Measurements from ENCODE around the gene CMTM8. TPM values are rescaled to one million over a fixed set of nuclear protein-coding genes. Genes with fewer than 3 reads are reported as not detected.

CMTM8 gene
- total RNA-seq, 1 donor from 2014 or later = 5.7 TPM

GRCh38 chr3:32257042-32257441, 18.6 kb downstream of the CMTM8 start:
- no peaks in the 10 kb centered on the region for H3K4me1 ChIP-seq
- H3K36me3 ChIP-seq = peaks cover 10% of the 10 kb centered on the region
- peaks cover 18% of the 10 kb centered on the region for H3K9me3 ChIP-seq (replicated peaks)
- intact Hi-C loops (cut with micrococcal nuclease) = no loop called here
- TF ChIP-seq, protein P1, sequence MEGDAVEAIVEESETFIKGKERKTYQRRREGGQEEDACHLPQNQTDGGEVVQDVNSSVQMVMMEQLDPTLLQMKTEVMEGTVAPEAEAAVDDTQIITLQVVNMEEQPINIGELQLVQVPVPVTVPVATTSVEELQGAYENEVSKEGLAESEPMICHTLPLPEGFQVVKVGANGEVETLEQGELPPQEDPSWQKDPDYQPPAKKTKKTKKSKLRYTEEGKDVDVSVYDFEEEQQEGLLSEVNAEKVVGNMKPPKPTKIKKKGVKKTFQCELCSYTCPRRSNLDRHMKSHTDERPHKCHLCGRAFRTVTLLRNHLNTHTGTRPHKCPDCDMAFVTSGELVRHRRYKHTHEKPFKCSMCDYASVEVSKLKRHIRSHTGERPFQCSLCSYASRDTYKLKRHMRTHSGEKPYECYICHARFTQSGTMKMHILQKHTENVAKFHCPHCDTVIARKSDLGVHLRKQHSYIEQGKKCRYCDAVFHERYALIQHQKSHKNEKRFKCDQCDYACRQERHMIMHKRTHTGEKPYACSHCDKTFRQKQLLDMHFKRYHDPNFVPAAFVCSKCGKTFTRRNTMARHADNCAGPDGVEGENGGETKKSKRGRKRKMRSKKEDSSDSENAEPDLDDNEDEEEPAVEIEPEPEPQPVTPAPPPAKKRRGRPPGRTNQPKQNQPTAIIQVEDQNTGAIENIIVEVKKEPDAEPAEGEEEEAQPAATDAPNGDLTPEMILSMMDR (IDR thresholded peaks at IDR 0.05; ENCODE audit: borderline replicate concordance) = no peak
- H3K27ac ChIP-seq (replicated peaks) = no peak overlapping the region
- no peaks in the 10 kb centered on the region for H3K27me3 ChIP-seq (ENCODE audit: low read depth)
- no peak for DNase-seq
- no peak overlapping the region for H3K4me3 ChIP-seq

DNA sequence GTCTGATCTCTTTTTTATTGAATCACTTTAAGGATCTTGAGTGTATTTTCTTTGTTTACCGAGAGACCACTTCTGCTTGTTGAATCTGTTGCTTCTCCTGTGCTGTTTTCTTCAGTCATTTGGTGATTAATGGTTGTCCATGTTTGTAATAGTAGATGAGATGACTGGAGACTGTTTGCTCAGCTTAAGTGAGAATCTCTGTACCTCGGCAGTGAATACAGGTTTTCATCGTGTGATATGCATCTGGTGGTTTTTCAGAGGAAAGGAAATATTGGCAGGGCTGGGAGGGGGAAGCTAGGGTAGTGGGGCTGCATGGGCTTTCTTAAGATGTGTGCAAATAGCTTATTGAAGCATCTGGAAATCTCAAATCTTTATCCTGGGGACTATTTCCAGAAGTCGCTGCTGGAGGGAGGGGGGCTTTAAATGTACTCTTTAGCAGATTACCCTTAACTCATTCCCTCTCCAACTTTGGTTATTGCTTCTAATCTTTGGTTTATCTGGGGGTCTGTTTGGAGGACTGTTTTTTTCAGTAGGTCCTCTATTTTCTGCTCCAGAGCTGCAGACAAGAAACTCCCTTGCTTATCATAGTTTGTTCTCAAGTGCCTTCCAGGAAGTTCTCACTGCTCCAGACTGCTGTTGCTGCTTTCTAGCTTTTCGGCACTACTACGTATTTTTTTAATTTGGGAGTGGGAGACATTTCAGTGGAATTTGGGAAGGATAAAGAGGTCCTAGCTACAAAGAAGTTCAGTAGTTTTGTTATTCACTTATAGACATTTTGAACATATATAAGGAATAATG, 19.4 kb downstream of the CMTM8 start:
- no peak overlapping the region for H3K27ac ChIP-seq (replicated peaks)
- TF ChIP-seq, protein P1 (IDR thresholded peaks at IDR 0.05; ENCODE audit: borderline replicate concordance) = no peak

GRCh38 chr3:32258869-32259268, 20.4 kb downstream of the CMTM8 start:
- H3K4me3 ChIP-seq = no peak overlapping the region
- no peak for DNase-seq
- TF ChIP-seq, protein P1 (IDR thresholded peaks at IDR 0.05; ENCODE audit: borderline replicate concordance) = no peak
- H3K36me3 ChIP-seq = peaks cover 6% of the 10 kb centered on the region
- no peaks in the 10 kb centered on the region for H3K4me1 ChIP-seq
- no peak overlapping the region for H3K27ac ChIP-seq (replicated peaks)
- intact Hi-C loops (cut with micrococcal nuclease) = no loop called here
- peaks cover 13% of the 10 kb centered on the region for H3K9me3 ChIP-seq (replicated peaks)
- H3K27me3 ChIP-seq (ENCODE audit: low read depth) = no peaks in the 10 kb centered on the region

More for the DNA sequence above, 19.4 kb downstream of the CMTM8 start:
- DNase-seq = no peak
- Histone ChIP-seq H3K27me3 (ENCODE audit: low read depth) (no peaks in the 10 kb centered on the region), H3K36me3 (peaks cover 10% of the 10 kb centered on the region), H3K9me3 (replicated peaks) (peaks cover 18% of the 10 kb centered on the region), H3K4me3 (no peak overlapping the region), H3K4me1 (no peaks in the 10 kb centered on the region)
- intact Hi-C loops (cut with micrococcal nuclease) = no loop called here

GRCh38 chr3:32261545-32261944, 23.1 kb downstream of the CMTM8 start:
- Histone ChIP-seq H3K9me3 (replicated peaks) (no peaks in the 10 kb centered on the region), H3K27me3 (ENCODE audit: low read depth) (no peaks in the 10 kb centered on the region), H3K4me1 (no peaks in the 10 kb centered on the region), H3K27ac (replicated peaks) (no peak overlapping the region), H3K36me3 (no peaks in the 10 kb centered on the region), H3K4me3 (no peak overlapping the region)
- no peak for DNase-seq
- intact Hi-C loops (cut with micrococcal nuclease) = no loop called here
- TF ChIP-seq, protein P1 (IDR thresholded peaks at IDR 0.05; ENCODE audit: borderline replicate concordance) = no peak

GRCh38 chr3:32262201-32262600, 23.7 kb downstream of the CMTM8 start:
- Histone ChIP-seq H3K27ac (replicated peaks) (no peak overlapping the region), H3K36me3 (no peaks in the 10 kb centered on the region), H3K4me3 (no peak overlapping the region), H3K9me3 (replicated peaks) (no peaks in the 10 kb centered on the region), H3K27me3 (ENCODE audit: low read depth) (no peaks in the 10 kb centered on the region), H3K4me1 (no peaks in the 10 kb centered on the region)
- intact Hi-C loops (cut with micrococcal nuclease) = no loop called here
- TF ChIP-seq, protein P1 (IDR thresholded peaks at IDR 0.05; ENCODE audit: borderline replicate concordance) = no peak
- DNase-seq = no peak

Measured in left ventricle myocardium inferior (tissue), 1 donor.